ENCODE data around the gene GNAO1. TPM values are rescaled to one million over a fixed set of nuclear protein-coding genes. Genes with fewer than 3 reads are reported as not detected.

GNAO1 gene
- total and polyA plus RNA-seq, 9 of the 15 experiments (the other 6 are each of a cell fraction or from before 2014, with no cell fraction given) = 0.07 to 0.42 (median 0.08) TPM; not detected in 5

DNA sequence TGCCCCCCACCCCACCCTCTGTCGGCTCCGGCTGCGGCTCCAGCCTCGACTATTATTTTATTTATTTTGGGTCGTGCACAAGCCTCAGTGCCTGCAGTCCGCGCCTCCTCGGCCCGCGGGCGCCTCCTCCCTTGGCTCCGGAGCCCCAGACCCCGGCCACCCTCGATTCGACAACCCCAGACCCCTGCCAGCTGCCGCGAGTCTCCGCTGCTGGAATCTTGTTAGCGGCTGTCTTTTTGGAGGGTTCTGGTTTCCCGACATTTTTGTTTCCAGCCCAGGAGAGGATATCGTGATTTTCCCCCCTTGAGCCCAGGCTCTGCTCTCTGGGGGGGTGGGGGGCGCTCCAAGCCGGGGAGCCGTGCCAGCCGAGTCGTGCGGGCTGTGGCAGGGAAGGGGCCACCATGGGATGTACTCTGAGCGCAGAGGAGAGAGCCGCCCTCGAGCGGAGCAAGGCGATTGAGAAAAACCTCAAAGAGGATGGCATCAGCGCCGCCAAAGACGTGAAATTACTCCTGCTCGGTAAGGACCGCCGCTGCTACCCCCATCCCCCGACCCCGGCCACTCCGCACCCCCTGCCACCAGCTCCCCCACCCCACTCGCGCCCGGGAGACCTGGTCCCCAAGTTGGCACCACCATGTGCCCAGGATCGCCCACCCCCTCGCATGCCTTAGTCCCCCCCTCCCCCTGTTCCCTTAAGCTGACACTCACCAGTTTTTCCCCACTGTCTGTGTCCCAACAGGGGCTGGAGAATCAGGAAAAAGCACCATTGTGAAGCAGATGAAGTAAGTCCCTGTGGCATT, 746 bp downstream of the GNAO1 start (continued):
- TF ChIP-seq, protein P1, sequence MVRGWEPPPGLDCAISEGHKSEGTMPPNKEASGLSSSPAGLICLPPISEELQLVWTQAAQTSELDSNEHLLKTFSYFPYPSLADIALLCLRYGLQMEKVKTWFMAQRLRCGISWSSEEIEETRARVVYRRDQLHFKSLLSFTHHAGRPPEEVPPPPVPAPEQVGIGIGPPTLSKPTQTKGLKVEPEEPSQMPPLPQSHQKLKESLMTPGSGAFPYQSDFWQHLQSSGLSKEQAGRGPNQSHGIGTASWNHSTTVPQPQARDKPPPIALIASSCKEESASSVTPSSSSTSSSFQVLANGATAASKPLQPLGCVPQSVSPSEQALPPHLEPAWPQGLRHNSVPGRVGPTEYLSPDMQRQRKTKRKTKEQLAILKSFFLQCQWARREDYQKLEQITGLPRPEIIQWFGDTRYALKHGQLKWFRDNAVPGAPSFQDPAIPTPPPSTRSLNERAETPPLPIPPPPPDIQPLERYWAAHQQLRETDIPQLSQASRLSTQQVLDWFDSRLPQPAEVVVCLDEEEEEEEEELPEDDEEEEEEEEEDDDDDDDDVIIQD (CRISPR knock-in tag; IDR thresholded peaks at IDR 0.05) = no peak
- TF ChIP-seq ZNF175 (CRISPR knock-in tag; IDR thresholded peaks at IDR 0.05; ENCODE audit: low read depth) (no peak), ZNF41 (CRISPR knock-in tag; conservative IDR thresholded peaks at IDR 0.05) (no peak), PTBP1 (IDR thresholded peaks at IDR 0.05; ENCODE audit: low read depth, low read length) (no peak), ARNT (IDR thresholded peaks at IDR 0.05) (no peak), MEF2A (IDR thresholded peaks at IDR 0.05; ENCODE audit: control insufficient read depth, low read depth, low read length) (no peak), RB1 (IDR thresholded peaks at IDR 0.05; ENCODE audit: low read depth) (no peak), ZNF174 (CRISPR knock-in tag; IDR thresholded peaks at IDR 0.05) (no peak)

DNA sequence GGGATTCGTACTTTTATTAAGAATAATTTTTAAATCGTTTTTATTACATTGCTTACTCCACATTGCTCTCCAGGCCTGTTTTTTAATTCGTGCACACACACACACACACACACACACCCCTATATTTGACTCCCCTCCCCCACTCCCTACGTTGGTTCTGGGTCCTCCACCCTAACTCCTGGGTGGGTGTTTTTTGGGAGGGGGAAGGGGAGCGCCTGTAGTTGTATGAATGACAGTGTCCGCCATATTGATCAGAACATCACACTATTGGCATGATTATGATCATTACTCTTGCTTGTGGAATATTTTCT, 1.3 kb downstream of the GNAO1 start:
- CTCF ChIA-PET (ENCODE audit: low intra/inter-chr PET ratio) = no interaction called here
- in situ Hi-C loops (cut with MboI) (no loop called here), intact Hi-C loops (cut with micrococcal nuclease) (no loop called here)
- H2AFZ ChIP-seq (ENCODE audit: low read depth, low read length) = no peak overlapping the region
- H3K4me2 ChIP-seq (ENCODE audit: insufficient read depth, low read length) = no peak overlapping the region
- no peaks in the 10 kb centered on the region for H3K9me1 ChIP-seq (ENCODE audit: control insufficient read depth, insufficient read depth, low read length)
- peaks cover 0 to 21% of the 10 kb centered on the region in 2 experiments; a peak in 2 of 5 replicates for H3K4me1 ChIP-seq (replicated peaks in 1 of 2; ENCODE audit: control insufficient read depth in 2 of 2, insufficient read depth in 2 of 2, low read length in 2 of 2)
- POLR2A ChIA-PET = no interaction called here
- no peak overlapping the region for H3K27ac ChIP-seq (ENCODE audit: extremely low read depth, low read depth, low read length)
- ATAC-seq (no peak), DNase-seq (ENCODE audit: extremely low read depth in 1 of 4, low spot score in 3 of 4) (no peak), FAIRE-seq (no peak)
- 6% methylated on average over 6 of the region's 6 CpGs for WGBS (ENCODE audit: insufficient coverage, low coverage, missing lambda C conversion rate)
- H3K36me3 ChIP-seq (ENCODE audit: control insufficient read depth, insufficient read depth, low read length) = no peaks in the 10 kb centered on the region
- no TSS peak for BruUV-seq (replicated peaks)
- H3K27me3 ChIP-seq (ENCODE audit: control insufficient read depth in 2 of 2, insufficient read depth in 2 of 2, low read length in 2 of 2) = peaks cover 27 to 38% of the 10 kb centered on the region in 2 experiments
- no peaks in the 10 kb centered on the region for H3K9me3 ChIP-seq (replicated peaks; ENCODE audit: control insufficient read depth, insufficient read depth, low read depth, low read length)
- H3K4me3 ChIP-seq = no peak overlapping the region
- H3K9ac ChIP-seq (ENCODE audit: insufficient read depth in 1 of 2, low read depth in 2 of 2, low read length in 2 of 2) = no peak overlapping the region
- H3K79me2 ChIP-seq (ENCODE audit: control insufficient read depth, insufficient read depth, low read length) = no peaks in the 10 kb centered on the region
- H4K20me1 ChIP-seq (replicated peaks; ENCODE audit: control insufficient read depth, insufficient read depth, low read length) = 0 out of 2 replicates have a peak, but pooled peaks cover 5% of the 10 kb centered on the region
- TF ChIP-seq MTA2 (IDR thresholded peaks at IDR 0.05; ENCODE audit: low read depth) (no peak), YBX1 (IDR thresholded peaks at IDR 0.05) (no peak), GABPB1 (CRISPR knock-in tag; IDR thresholded peaks at IDR 0.05) (no peak), SMAD4 (CRISPR knock-in tag; conservative IDR thresholded peaks at IDR 0.05) (no peak), NFIX (CRISPR knock-in tag; IDR thresholded peaks at IDR 0.05; ENCODE audit: low read depth) (no peak), LARP7 (IDR thresholded peaks at IDR 0.05) (no peak)
- TF ChIP-seq, protein P2, sequence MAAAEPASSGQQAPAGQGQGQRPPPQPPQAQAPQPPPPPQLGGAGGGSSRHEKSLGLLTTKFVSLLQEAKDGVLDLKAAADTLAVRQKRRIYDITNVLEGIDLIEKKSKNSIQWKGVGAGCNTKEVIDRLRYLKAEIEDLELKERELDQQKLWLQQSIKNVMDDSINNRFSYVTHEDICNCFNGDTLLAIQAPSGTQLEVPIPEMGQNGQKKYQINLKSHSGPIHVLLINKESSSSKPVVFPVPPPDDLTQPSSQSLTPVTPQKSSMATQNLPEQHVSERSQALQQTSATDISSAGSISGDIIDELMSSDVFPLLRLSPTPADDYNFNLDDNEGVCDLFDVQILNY (CRISPR knock-in tag; IDR thresholded peaks at IDR 0.05) = no peak
- TF ChIP-seq, protein P3, sequence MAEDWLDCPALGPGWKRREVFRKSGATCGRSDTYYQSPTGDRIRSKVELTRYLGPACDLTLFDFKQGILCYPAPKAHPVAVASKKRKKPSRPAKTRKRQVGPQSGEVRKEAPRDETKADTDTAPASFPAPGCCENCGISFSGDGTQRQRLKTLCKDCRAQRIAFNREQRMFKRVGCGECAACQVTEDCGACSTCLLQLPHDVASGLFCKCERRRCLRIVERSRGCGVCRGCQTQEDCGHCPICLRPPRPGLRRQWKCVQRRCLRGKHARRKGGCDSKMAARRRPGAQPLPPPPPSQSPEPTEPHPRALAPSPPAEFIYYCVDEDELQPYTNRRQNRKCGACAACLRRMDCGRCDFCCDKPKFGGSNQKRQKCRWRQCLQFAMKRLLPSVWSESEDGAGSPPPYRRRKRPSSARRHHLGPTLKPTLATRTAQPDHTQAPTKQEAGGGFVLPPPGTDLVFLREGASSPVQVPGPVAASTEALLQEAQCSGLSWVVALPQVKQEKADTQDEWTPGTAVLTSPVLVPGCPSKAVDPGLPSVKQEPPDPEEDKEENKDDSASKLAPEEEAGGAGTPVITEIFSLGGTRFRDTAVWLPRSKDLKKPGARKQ (CRISPR knock-in tag; IDR thresholded peaks at IDR 0.05) = no peak
- TF ChIP-seq, protein P4, sequence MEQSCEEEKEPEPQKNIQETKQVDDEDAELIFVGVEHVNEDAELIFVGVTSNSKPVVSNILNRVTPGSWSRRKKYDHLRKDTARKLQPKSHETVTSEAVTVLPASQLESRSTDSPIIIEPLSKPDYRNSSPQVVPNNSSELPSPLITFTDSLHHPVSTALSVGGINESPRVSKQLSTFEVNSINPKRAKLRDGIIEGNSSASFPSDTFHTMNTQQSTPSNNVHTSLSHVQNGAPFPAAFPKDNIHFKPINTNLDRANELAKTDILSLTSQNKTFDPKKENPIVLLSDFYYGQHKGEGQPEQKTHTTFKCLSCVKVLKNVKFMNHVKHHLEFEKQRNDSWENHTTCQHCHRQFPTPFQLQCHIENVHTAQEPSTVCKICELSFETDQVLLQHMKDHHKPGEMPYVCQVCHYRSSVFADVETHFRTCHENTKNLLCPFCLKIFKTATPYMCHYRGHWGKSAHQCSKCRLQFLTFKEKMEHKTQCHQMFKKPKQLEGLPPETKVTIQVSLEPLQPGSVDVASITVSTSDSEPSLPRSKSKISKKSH (CRISPR knock-in tag; IDR thresholded peaks at IDR 0.05) = no peak
